ENCODE data around the gene HMGXB3.
"Not testable (repeated sequence)": the region's sequence is repeated elsewhere in the genome, so short reads cannot be mapped to it uniquely, and the experiment has no call there.

HMGXB3 gene

GRCh38 chr5:150081541-150082283 lies 81.2 kb downstream of the HMGXB3 start:
- no peaks in the 10 kb centered on the region for H3K36me3 ChIP-seq (ENCODE audit: insufficient read depth, low read length)
- H3K9ac ChIP-seq (ENCODE audit: low read depth, low read length): no peak overlapping the region
- no peaks in the 10 kb centered on the region for H3K9me3 ChIP-seq (ENCODE audit: control insufficient read depth, insufficient read depth, low read length)
- H3K4me1 ChIP-seq (ENCODE audit: insufficient read depth, low read length): peaks cover 14% of the 10 kb centered on the region

- H3K36me3 ChIP-seq (ENCODE audit: insufficient read depth, low read length): no peaks in the 10 kb centered on the region
- peaks cover 14% of the 10 kb centered on the region for H3K4me1 ChIP-seq (ENCODE audit: insufficient read depth, low read length)
- H3K9ac ChIP-seq (ENCODE audit: low read depth, low read length): no peak overlapping the region
- H3K9me3 ChIP-seq (ENCODE audit: control insufficient read depth, insufficient read depth, low read length): no peaks in the 10 kb centered on the region
Observed at GRCh38 chr5:150082374-150082773, 81.8 kb downstream of the HMGXB3 start.

GRCh38 chr5:150082889-150083288 lies 82.3 kb downstream of the HMGXB3 start:
- no peaks in the 10 kb centered on the region for H3K36me3 ChIP-seq (ENCODE audit: insufficient read depth, low read length)
- H3K9me3 ChIP-seq (ENCODE audit: control insufficient read depth, insufficient read depth, low read length): no peaks in the 10 kb centered on the region
- peaks cover 14% of the 10 kb centered on the region for H3K4me1 ChIP-seq (ENCODE audit: insufficient read depth, low read length)

GRCh38 chr5:150084754-150085153 lies 84.2 kb downstream of the HMGXB3 start:
- H3K9me3 ChIP-seq (ENCODE audit: control insufficient read depth, insufficient read depth, low read length); H3K9ac ChIP-seq (ENCODE audit: low read depth, low read length); H3K36me3 ChIP-seq (ENCODE audit: insufficient read depth, low read length): not testable (repeated sequence)
- H3K4me1 ChIP-seq (ENCODE audit: insufficient read depth, low read length): peaks cover 14% of the 10 kb centered on the region

More at GRCh38 chr5:150082889-150083288, 82.3 kb downstream of the HMGXB3 start:
- H3K9ac ChIP-seq (ENCODE audit: low read depth, low read length): no peak overlapping the region

GRCh38 chr5:150085191-150085912 lies 84.8 kb downstream of the HMGXB3 start:
- H3K4me1 ChIP-seq (ENCODE audit: insufficient read depth, low read length): peaks cover 14% of the 10 kb centered on the region
- no peak overlapping the region for H3K9ac ChIP-seq (ENCODE audit: low read depth, low read length)
- H3K36me3 ChIP-seq (ENCODE audit: insufficient read depth, low read length): no peaks in the 10 kb centered on the region
- H3K9me3 ChIP-seq (ENCODE audit: control insufficient read depth, insufficient read depth, low read length): no peaks in the 10 kb centered on the region

GRCh38 chr5:150085950-150086715 lies 85.6 kb downstream of the HMGXB3 start, which contains the start of gene CSF1R:
Gene CSF1R, minus strand, starts transcription at chr5:150086554. Its CDS starts 127 bp downstream, at chr5:150086427.
- no peak within 1 kb of the TSS for H3K9ac ChIP-seq (ENCODE audit: low read depth, low read length)
- no peaks in the 10 kb centered on the region for H3K9me3 ChIP-seq (ENCODE audit: control insufficient read depth, insufficient read depth, low read length)
- H3K36me3 ChIP-seq (ENCODE audit: insufficient read depth, low read length): no peaks in the 10 kb centered on the region
- peaks cover 14% of the 10 kb centered on the region for H3K4me1 ChIP-seq (ENCODE audit: insufficient read depth, low read length)

- no peaks in the 10 kb centered on the region for H3K9me3 ChIP-seq (ENCODE audit: control insufficient read depth, insufficient read depth, low read length)
- no peaks in the 10 kb centered on the region; the same call in 1 of the 2 replicates for H3K4me1 ChIP-seq (ENCODE audit: insufficient read depth, low read length)
- H3K9ac ChIP-seq (ENCODE audit: low read depth, low read length): no peak overlapping the region
- no peaks in the 10 kb centered on the region for H3K36me3 ChIP-seq (ENCODE audit: insufficient read depth, low read length)
Observed at GRCh38 chr5:150092159-150092787, 91.7 kb downstream of the HMGXB3 start.

- no peak overlapping the region for H3K9ac ChIP-seq (ENCODE audit: low read depth, low read length)
- H3K36me3 ChIP-seq (ENCODE audit: insufficient read depth, low read length): no peaks in the 10 kb centered on the region
- H3K4me1 ChIP-seq (ENCODE audit: insufficient read depth, low read length): no peaks in the 10 kb centered on the region
- H3K9me3 ChIP-seq (ENCODE audit: control insufficient read depth, insufficient read depth, low read length): no peaks in the 10 kb centered on the region
Observed at GRCh38 chr5:150097152-150097551, 96.6 kb downstream of the HMGXB3 start.

GRCh38 chr5:150101023-150101422 lies 100.5 kb downstream of the HMGXB3 start:
- Histone ChIP-seq H3K9me3 (ENCODE audit: control insufficient read depth, insufficient read depth, low read length) (no peaks in the 10 kb centered on the region), H3K4me1 (ENCODE audit: insufficient read depth, low read length) (no peaks in the 10 kb centered on the region), H3K36me3 (ENCODE audit: insufficient read depth, low read length) (no peaks in the 10 kb centered on the region), H3K9ac (ENCODE audit: low read depth, low read length) (no peak overlapping the region)

Data from ES-I3 (cell line).